ENCODE measurements around the gene ZNF90.

- no peak for TF ChIP-seq SUZ12 (IDR thresholded peaks at IDR 0.05; ENCODE audit: extremely low read depth, insufficient read depth, insufficient read length)
- TF ChIP-seq YY1 (IDR thresholded peaks at IDR 0.05; ENCODE audit: insufficient read depth, insufficient read length): no peak
These were observed 88.3 kb downstream of the ZNF90 start for GRCh38 chr19:20165971-20166592.

All from NT2/D1 (cell line).